Tibial artery (tissue), 4 donors: ENCODE data around the gene SPEN.

ENCODE experiments used
- DNase-seq, 2 donors: peaks; one replicate each; pipeline ENCODE4 v3.0.0-alpha.2; 2019
- H3K27ac ChIP-seq, 2 donors: fragments of 200-600 bp; sonication (generic) in 1 of 2; 1 replicate in 1 of 2; 2 replicates in 1 of 2; pipeline ENCODE4 v1.5.1; 2018 to 2019; ENCODE audit warnings: mild to moderate bottlenecking in 1 of 2
- H3K27me3 ChIP-seq, 2 donors: fragments of 200-600 bp; sonication (generic) in 1 of 2; one replicate each; pipeline versions ENCODE4 v1.5.1 to v1.6.0; 2016 to 2019
- H3K36me3 ChIP-seq, 3 donors: fragments of 200-600 bp; sonication (generic) in 2 of 3; one replicate each; pipeline ENCODE4 v1.5.1; 2016 to 2019; ENCODE audit warnings: mild to moderate bottlenecking in 2 of 3
- H3K4me1 ChIP-seq, 4 donors: fragments of 200-600 bp; sonication (generic) in 2 of 4; 1 replicate in 3 of 4; 2 replicates in 1 of 4; pipeline ENCODE4 v1.5.1; 2016 to 2019
- H3K4me3 ChIP-seq, 2 donors: fragments of 200-600 bp; sonication (generic) in 1 of 2; 1 replicate in 1 of 2; 2 replicates in 1 of 2; pipeline ENCODE4 v1.5.1; 2018 to 2019; ENCODE audit warnings: mild to moderate bottlenecking in 2 of 2
- H3K9me3 ChIP-seq, 3 donors: fragments of 200-600 bp; sonication (generic) in 1 of 3; one replicate each; pipeline ENCODE4 v1.5.1; 2016 to 2019
- intact Hi-C: fragments of 100-400 bp; cut with DNase I; formaldehyde crosslinking; loops from one replicate; pipeline ENCODE4 v1.15.0; 2023; ENCODE audit warnings: low total_unique reads
- TF ChIP-seq, protein P1 (sequence below), 2 experiments: fragments of 200-600 bp in 1 of 2; fragments of 450-650 bp in 1 of 2; IDR thresholded peaks; one replicate each; pipeline ENCODE4 v1.5.1; 2017 to 2019; ENCODE audit warnings: antibody characterized with exemption in 2 of 2, mild to moderate bottlenecking in 1 of 2, moderate library complexity in 1 of 2

SPEN gene

DNA sequence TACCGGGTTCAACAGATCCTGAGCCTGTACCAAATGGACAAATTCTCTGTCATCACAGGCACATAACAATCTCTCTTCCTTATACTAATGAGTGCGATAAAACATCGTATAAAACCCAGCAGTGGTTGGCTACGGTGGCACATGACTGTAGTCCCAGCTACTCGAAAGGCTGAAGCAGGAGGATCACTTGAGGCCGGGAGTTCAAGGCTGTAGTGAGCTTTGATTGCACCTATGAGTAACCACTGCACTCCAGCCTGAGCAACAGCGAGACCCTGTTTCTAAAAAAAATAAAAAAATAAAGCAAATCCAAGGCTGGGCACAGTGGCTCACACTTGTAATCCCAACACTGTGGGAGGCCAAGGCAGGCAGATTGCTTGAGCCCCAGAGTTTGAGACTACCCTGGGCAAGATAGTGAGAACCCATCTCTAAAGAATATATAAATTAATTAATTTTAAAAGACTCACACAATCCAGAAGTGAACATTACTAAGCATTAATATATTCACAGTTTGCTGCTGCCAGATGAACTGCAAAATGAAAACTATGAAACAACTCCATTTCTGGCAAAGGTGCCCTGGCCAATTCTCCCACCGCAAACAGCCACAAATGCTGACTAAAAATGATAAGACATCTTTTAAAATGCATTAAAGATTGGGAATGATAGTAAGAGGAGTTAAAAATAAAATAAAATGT, 115.3 kb downstream of the SPEN start:
- H3K9me3 ChIP-seq, result no peaks in the 10 kb centered on the region
- no peaks in the 10 kb centered on the region for H3K27me3 ChIP-seq
- H3K4me3 ChIP-seq, result no peak overlapping the region
- peak overlapping the region; percentile 21 to 54 for H3K27ac ChIP-seq
- intact Hi-C loops, result loop anchor here (5.0 kb wide), 1 partner anchor 136 kb away; no protein-coding TSS in a partner anchor
- DNase-seq, result no peak
- TF ChIP-seq, protein P1, sequence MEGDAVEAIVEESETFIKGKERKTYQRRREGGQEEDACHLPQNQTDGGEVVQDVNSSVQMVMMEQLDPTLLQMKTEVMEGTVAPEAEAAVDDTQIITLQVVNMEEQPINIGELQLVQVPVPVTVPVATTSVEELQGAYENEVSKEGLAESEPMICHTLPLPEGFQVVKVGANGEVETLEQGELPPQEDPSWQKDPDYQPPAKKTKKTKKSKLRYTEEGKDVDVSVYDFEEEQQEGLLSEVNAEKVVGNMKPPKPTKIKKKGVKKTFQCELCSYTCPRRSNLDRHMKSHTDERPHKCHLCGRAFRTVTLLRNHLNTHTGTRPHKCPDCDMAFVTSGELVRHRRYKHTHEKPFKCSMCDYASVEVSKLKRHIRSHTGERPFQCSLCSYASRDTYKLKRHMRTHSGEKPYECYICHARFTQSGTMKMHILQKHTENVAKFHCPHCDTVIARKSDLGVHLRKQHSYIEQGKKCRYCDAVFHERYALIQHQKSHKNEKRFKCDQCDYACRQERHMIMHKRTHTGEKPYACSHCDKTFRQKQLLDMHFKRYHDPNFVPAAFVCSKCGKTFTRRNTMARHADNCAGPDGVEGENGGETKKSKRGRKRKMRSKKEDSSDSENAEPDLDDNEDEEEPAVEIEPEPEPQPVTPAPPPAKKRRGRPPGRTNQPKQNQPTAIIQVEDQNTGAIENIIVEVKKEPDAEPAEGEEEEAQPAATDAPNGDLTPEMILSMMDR (IDR thresholded peaks at IDR 0.05), result no peak
- H3K36me3 ChIP-seq, result peaks cover 0 to under 1% (median 0%) of the 10 kb centered on the region in 3 donors
- H3K4me1 ChIP-seq, result peaks cover 0 to 69% (median 26%) of the 10 kb centered on the region in 4 donors

DNA sequence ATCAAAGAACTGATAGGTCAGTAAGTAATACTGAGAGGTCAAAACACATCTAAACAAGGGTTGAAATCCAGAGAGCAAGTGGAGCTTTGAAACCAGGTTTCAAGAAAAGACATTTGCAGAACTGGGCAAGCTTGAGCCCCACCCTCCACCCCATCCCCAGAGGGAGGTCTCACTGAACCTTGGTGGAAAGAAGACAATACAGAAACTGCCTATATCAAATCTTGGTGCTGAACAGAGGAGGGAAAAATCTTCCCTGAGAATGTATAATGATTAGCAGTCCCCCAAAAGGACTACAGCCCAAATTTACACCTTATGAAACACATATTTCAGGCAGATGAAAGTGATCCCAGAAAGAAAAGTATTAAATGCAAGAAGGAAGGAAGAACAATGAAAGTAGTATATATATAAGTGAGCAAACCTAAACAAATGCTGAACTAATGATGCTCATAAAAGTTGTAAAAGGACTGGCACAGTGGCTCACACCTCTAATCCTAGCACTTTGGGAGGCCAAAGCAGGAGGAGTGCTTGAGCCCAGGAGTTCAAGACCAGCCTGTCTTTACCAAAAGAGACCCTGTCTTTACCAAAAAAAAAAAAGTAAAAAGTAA, 116.0 kb downstream of the SPEN start:
- no peak overlapping the region for H3K4me3 ChIP-seq
- H3K9me3 ChIP-seq, result no peaks in the 10 kb centered on the region
- peaks cover 0 to 7% (median 0%) of the 10 kb centered on the region in 3 donors for H3K36me3 ChIP-seq
- TF ChIP-seq, protein P1 (IDR thresholded peaks at IDR 0.05), result no peak
- DNase-seq, result no peak
- intact Hi-C loops, result loop anchor here (5.0 kb wide), 1 partner anchor 136 kb away; no protein-coding TSS in a partner anchor
- no peaks in the 10 kb centered on the region for H3K27me3 ChIP-seq
- peaks cover 0 to 64% (median 25%) of the 10 kb centered on the region in 4 donors for H3K4me1 ChIP-seq
- peak overlapping the region; percentile 21 to 54 for H3K27ac ChIP-seq

DNA sequence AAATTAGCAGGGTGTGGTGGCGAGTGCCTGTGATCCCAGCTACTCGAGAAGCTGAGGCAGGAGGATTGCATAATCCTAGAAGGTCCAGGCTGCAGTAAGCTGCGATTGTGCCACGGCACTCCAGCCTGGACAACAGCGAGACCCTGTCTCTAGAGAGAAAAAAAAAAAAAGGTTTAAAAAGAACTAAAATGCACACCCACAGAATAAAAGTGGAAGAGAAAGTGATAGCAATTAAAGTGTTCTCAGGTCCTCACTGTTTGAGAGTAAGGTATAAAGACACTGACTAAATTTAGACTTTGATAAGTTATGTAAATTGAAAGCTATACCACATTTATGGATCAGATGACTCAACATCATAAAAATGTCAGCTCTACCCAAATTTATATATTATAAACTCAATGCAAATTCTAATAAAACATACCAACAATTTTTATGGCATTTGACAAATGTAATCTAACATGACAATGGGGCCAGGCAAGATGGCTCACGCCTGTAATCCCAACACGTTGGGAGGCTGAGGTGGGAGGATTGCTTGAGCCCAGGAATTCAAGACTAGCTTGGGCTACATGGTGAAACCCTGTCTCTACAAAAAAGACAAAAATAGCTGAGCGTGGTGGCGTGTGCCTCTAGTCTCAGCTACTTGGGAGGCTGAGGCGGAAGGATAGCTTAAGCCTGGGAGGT, 116.6 kb downstream of the SPEN start:
- DNase-seq, result no peak
- H3K9me3 ChIP-seq, result no peaks in the 10 kb centered on the region
- H3K4me3 ChIP-seq, result no peak overlapping the region
- H3K36me3 ChIP-seq, result peaks cover 2 to 13% (median 6%) of the 10 kb centered on the region in 3 donors
- H3K4me1 ChIP-seq, result peaks cover 0 to 58% (median 22%) of the 10 kb centered on the region in 4 donors
- peak overlapping the region; percentile 43 to 54 for H3K27ac ChIP-seq
- TF ChIP-seq, protein P1 (IDR thresholded peaks at IDR 0.05), result no peak
- no peaks in the 10 kb centered on the region for H3K27me3 ChIP-seq
- intact Hi-C loops, result loop anchor here (5.0 kb wide), 1 partner anchor 137 kb away; no protein-coding TSS in a partner anchor

DNA sequence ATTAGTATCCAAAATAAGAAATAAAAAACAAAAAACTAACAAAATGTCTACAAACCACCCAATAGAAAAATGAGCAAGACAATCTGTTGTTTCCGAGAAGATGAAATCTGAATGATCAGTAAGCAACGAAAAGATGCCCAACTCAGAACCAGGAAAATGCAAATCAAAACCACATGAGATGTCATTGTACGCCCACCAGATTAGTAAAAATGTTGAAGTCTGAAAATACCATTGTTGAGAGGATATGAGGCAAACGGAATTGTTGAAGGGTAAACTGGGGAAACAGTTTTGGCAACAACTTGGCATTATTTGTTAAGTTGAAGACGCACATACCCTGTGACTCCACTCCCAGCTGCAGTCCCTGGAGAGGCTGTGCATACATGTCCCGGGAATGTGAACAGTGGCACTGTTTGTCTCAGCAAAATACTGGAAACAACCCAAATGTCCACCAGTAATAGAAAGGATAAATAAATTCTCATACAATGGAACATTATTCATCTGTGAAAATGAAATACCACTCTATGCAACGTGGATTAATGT, 117.8 kb downstream of the SPEN start:
- no peaks in the 10 kb centered on the region for H3K9me3 ChIP-seq
- DNase-seq, result no peak
- TF ChIP-seq, protein P1 (IDR thresholded peaks at IDR 0.05), result no peak
- H3K4me3 ChIP-seq, result no peak overlapping the region
- peaks cover 0 to 50% (median 22%) of the 10 kb centered on the region in 4 donors for H3K4me1 ChIP-seq
- H3K36me3 ChIP-seq, result peaks cover 8 to 25% (median 14%) of the 10 kb centered on the region in 3 donors
- intact Hi-C loops, result no loop called here
- H3K27ac ChIP-seq, result peak overlapping the region; percentile 54
- H3K27me3 ChIP-seq, result no peaks in the 10 kb centered on the region

DNA sequence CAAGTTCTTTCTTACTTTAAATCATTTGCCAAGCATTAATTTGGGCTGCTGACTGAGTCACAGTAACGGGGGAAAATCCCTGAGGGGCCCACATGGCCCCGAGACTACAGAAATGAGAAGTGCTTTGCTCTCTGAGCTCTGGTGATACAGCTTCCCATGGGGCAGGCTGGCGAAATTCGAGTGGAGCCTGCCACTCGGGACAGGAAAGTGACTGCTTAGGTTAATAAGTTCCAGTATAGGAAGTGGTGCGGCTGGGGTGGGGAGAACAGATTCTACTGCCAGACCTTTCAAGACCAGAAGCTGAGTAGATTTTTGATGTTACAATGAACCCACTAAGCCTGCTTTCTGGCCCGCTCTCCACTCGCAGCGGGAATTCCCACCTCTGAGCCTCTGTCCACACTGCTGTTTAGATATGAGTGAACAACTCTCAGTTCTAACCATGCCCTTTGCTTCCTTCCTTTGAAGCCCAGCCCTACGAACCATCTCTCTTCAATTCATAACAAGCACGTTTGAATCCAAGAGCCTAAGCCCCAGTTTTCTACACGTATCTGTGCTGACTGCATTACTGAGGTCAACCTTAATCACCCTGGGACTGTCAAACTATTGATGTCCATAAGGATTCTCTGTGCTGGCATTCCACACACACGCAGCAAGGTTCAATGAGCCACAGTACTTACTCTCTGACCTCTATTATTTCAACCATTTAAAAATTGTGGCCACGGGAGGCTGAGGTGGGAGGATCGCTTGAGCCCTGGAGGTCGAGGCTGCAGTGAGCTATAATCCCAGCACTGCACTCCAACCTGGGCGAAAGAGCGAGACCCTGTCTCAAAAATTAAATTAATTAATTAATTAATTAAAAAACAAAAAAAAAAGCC, 118.8 kb downstream of the SPEN start:
- TF ChIP-seq, protein P1 (IDR thresholded peaks at IDR 0.05), result no peak
- Histone ChIP-seq H3K36me3 (peaks cover 14 to 25% (median 15%) of the 10 kb centered on the region in 3 donors), H3K4me1 (peaks cover 0 to 50% (median 22%) of the 10 kb centered on the region in 4 donors), H3K9me3 (no peaks in the 10 kb centered on the region), H3K27me3 (no peaks in the 10 kb centered on the region), H3K4me3 (no peak overlapping the region), H3K27ac (peak overlapping the region; percentile 54)
- DNase-seq, result peak; percentile 62 to 76
- intact Hi-C loops, result no loop called here
